Natural killer cell treated with Interleukin-12 subunit alpha and Interleukin-12 subunit beta and Interleukin-15 and Interleukin-18, amount 100 ng/mL, for 72 hours (primary cell): Measurements from ENCODE around the gene MRPS11. TPM values are rescaled to one million over a fixed set of nuclear protein-coding genes. Genes with fewer than 3 reads are reported as not detected.
"Not testable (repeated sequence)": the region's sequence is repeated elsewhere in the genome, so short reads cannot be mapped to it uniquely, and the experiment has no call there.

Experiments
- ATAC-seq, 2 donors: fragments of 150-1000 bp; cut with Tn5 transposase in 1 of 2; sonication (Bioruptor Pico), chemical (Tn5 transposase) in 1 of 2; 2 replicates each; pipeline ENCODE4 v1.10.0; 2021
- DNase-seq: peaks from one replicate; pipeline ENCODE4 v3.0.0; 2022; ENCODE audit warnings: low spot score
- H3K27ac Mint-ChIP-seq, 2 donors: 1 replicate in 1 of 2; 2 replicates in 1 of 2; pipeline ENCODE4 v1.8.0; 2022; ENCODE audit warnings: mixed read lengths in 2 of 2, mild to moderate bottlenecking in 1 of 2, moderate library complexity in 1 of 2
- H3K27me3 Mint-ChIP-seq, 2 donors: 1 replicate in 1 of 2; 2 replicates in 1 of 2; pipeline ENCODE4 v1.8.0; 2022; ENCODE audit warnings: mixed read lengths in 2 of 2
- H3K36me3 Mint-ChIP-seq: one replicate; pipeline ENCODE4 v1.8.0; 2022; ENCODE audit warnings: mixed read lengths
- H3K4me1 Mint-ChIP-seq, 2 donors: 1 replicate in 1 of 2; 2 replicates in 1 of 2; pipeline ENCODE4 v1.8.0; 2022; ENCODE audit warnings: low read depth in 2 of 2, mixed read lengths in 2 of 2, mild to moderate bottlenecking in 1 of 2
- H3K4me3 Mint-ChIP-seq: one replicate; pipeline ENCODE4 v1.8.0; 2022; ENCODE audit warnings: mixed read lengths
- H3K9me3 Mint-ChIP-seq: 2 replicates; pipeline ENCODE4 v1.8.0; 2022; ENCODE audit warnings: mixed read lengths
- total RNA-seq, 2 donors: library from RNA; stranded (reverse); gene quantifications; one replicate each; pipeline ENCODE4 v1.2.3, GENCODE V29; 2022

The MRPS11 gene
- total RNA-seq, 2 donors from 2014 or later: 58.1 to 69.0 TPM

DNA sequence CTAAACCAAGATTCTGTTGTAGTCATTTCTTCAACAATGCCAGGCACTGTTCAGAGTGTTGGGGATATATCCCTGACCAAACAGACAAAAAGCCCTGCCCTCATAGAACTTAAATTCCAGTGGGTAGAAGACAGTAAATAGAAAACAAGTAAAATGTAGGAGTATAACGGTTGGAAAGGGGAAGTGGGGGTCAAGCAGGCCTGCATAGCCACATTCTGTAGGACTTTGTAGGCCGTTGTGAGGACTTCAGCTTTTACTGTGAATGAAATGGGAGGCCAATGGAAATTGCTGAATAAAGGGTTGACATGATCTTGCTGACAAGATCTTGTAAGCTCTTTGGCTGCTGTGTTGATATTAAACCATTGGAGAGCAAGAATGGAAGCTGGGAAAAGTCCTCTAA is 1.8 kb downstream of the MRPS11 start:
- H3K27ac Mint-ChIP-seq: no peak overlapping the region

GRCh38 chr15:88470625-88471372 is 3.3 kb downstream of the MRPS11 start:
- Mint-ChIP-seq H3K36me3 (peaks cover 10% of the 10 kb centered on the region), H3K4me1 (peaks cover 22 to 30% of the 10 kb centered on the region in 2 donors), H3K27ac (no peak overlapping the region), H3K4me3 (no peak overlapping the region), H3K9me3 (no peaks in the 10 kb centered on the region), H3K27me3 (no peaks in the 10 kb centered on the region)
- ATAC-seq (no peak), DNase-seq (no peak)

More for the DNA sequence above, 1.8 kb downstream of the MRPS11 start:
- Mint-ChIP-seq H3K9me3 (no peaks in the 10 kb centered on the region), H3K27me3 (no peaks in the 10 kb centered on the region), H3K4me1 (peaks cover 26 to 41% of the 10 kb centered on the region in 2 donors), H3K36me3 (peaks cover 20% of the 10 kb centered on the region), H3K4me3 (no peak overlapping the region)
- ATAC-seq (no peak), DNase-seq (no peak)

- peaks cover 14% of the 10 kb centered on the region for H3K36me3 Mint-ChIP-seq
- DNase-seq: no peak
- H3K9me3 Mint-ChIP-seq: no peaks in the 10 kb centered on the region
- ATAC-seq: no peak
- H3K27ac Mint-ChIP-seq: peak overlapping the region in 1 of 2 donors; percentile 47
- H3K4me3 Mint-ChIP-seq: peak overlapping the region; percentile 50
- H3K27me3 Mint-ChIP-seq: no peaks in the 10 kb centered on the region
- peaks cover 13 to 19% of the 10 kb centered on the region in 2 donors for H3K4me1 Mint-ChIP-seq
Observed at GRCh38 chr15:88472225-88472624, 4.7 kb downstream of the MRPS11 start.

GRCh38 chr15:88473661-88474293 is 6.3 kb downstream of the MRPS11 start:
- Mint-ChIP-seq H3K36me3 (peaks cover 15% of the 10 kb centered on the region), H3K4me1 (peaks cover 5 to 12% of the 10 kb centered on the region in 2 donors)
- DNase-seq, ATAC-seq, H3K9me3 Mint-ChIP-seq, H3K4me3 Mint-ChIP-seq, H3K27ac Mint-ChIP-seq, H3K27me3 Mint-ChIP-seq: not testable (repeated sequence)

GRCh38 chr15:88476635-88477060 is 9.1 kb downstream of the MRPS11 start:
- H3K4me1 Mint-ChIP-seq: peaks cover 5 to 11% of the 10 kb centered on the region in 2 donors
- DNase-seq: no peak
- no peaks in the 10 kb centered on the region for H3K27me3 Mint-ChIP-seq
- H3K4me3 Mint-ChIP-seq: no peak overlapping the region
- peaks cover 18% of the 10 kb centered on the region for H3K36me3 Mint-ChIP-seq
- ATAC-seq: no peak
- H3K9me3 Mint-ChIP-seq: no peaks in the 10 kb centered on the region
- no peak overlapping the region for H3K27ac Mint-ChIP-seq

DNA sequence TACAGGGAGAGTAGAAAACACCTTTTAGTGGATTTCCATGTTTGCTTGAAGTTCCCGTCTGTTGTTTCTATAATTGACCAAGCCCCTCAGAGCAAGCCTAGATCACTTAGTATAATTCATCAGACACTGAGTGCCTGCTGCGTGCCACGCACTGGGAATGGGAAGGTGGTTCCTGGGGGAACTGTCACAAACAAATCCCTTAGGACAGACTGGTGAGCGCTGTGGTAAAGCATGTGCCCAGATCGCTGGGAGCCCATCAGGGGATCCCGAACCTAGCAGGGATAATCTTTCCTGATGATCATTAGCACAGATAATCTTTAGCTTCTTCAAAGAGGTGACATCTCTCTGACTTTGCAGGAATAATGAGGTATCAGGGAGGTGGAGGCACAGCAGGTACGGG is 9.6 kb downstream of the MRPS11 start:
- H3K36me3 Mint-ChIP-seq: peaks cover 13% of the 10 kb centered on the region

GRCh38 chr15:88477904-88478303 is 10.4 kb downstream of the MRPS11 start:
- Mint-ChIP-seq H3K27ac (no peak overlapping the region), H3K9me3 (no peaks in the 10 kb centered on the region), H3K4me1 (no peaks in the 10 kb centered on the region), H3K27me3 (no peaks in the 10 kb centered on the region), H3K36me3 (peaks cover 10% of the 10 kb centered on the region), H3K4me3 (no peak overlapping the region)
- no peak for ATAC-seq
- DNase-seq: no peak

More for the DNA sequence above, 9.6 kb downstream of the MRPS11 start:
- Mint-ChIP-seq H3K27me3 (no peaks in the 10 kb centered on the region), H3K27ac (no peak overlapping the region), H3K4me1 (peaks cover 1 to 6% of the 10 kb centered on the region in 2 donors), H3K4me3 (no peak overlapping the region), H3K9me3 (no peaks in the 10 kb centered on the region)
- DNase-seq (no peak), ATAC-seq (no peak)

DNA sequence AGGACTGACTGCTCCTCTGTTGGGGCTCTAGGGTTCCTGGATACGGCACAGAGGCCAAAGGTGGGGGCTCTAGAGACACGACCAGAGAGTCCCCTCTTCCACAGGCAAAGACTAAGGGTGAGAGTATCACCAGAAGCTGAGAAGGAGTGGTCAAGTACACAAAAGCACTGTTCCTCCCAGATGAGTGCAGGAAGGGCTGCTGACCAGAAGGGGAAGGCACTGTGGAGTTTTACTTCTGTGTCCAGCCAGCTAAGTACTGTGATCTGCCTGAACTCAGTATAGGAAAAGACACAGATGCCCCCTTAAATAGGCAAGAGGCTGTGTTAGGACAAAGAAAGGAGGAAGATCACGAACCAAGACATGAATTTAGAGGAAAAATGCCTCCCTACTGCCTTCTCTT is 11.7 kb downstream of the MRPS11 start:
- Mint-ChIP-seq H3K4me1 (no peaks in the 10 kb centered on the region), H3K27me3 (no peaks in the 10 kb centered on the region), H3K9me3 (no peaks in the 10 kb centered on the region), H3K36me3 (peaks cover 10% of the 10 kb centered on the region), H3K4me3 (no peak overlapping the region), H3K27ac (no peak overlapping the region)
- ATAC-seq (no peak), DNase-seq (no peak)

GRCh38 chr15:88480981-88481380 is 13.5 kb downstream of the MRPS11 start:
- H3K9me3 Mint-ChIP-seq: no peaks in the 10 kb centered on the region
- DNase-seq: no peak
- no peak overlapping the region for H3K27ac Mint-ChIP-seq
- H3K4me1 Mint-ChIP-seq: no peaks in the 10 kb centered on the region
- H3K27me3 Mint-ChIP-seq: no peaks in the 10 kb centered on the region
- ATAC-seq: no peak
- peaks cover 10% of the 10 kb centered on the region for H3K36me3 Mint-ChIP-seq
- no peak overlapping the region for H3K4me3 Mint-ChIP-seq

- ATAC-seq (no peak), DNase-seq (no peak)
- no peaks in the 10 kb centered on the region for H3K27me3 Mint-ChIP-seq
- no peak overlapping the region for H3K4me3 Mint-ChIP-seq
- peaks cover 5% of the 10 kb centered on the region for H3K36me3 Mint-ChIP-seq
- H3K27ac Mint-ChIP-seq: no peak overlapping the region
- peaks cover 0 to 2% of the 10 kb centered on the region in 2 donors for H3K4me1 Mint-ChIP-seq
- no peaks in the 10 kb centered on the region for H3K9me3 Mint-ChIP-seq
Observed at GRCh38 chr15:88482263-88482662, 14.8 kb downstream of the MRPS11 start.

GRCh38 chr15:88484682-88485331 is 17.3 kb downstream of the MRPS11 start:
- H3K27ac Mint-ChIP-seq: no peak overlapping the region
- H3K4me3 Mint-ChIP-seq: no peak overlapping the region
- ATAC-seq (no peak), DNase-seq (no peak)
- H3K27me3 Mint-ChIP-seq: no peaks in the 10 kb centered on the region
- H3K4me1 Mint-ChIP-seq: peaks cover 0 to 4% of the 10 kb centered on the region in 2 donors
- H3K36me3 Mint-ChIP-seq: no peaks in the 10 kb centered on the region
- no peaks in the 10 kb centered on the region for H3K9me3 Mint-ChIP-seq

GRCh38 chr15:88487178-88487795 is 19.8 kb downstream of the MRPS11 start:
- ATAC-seq: no peak
- Mint-ChIP-seq H3K36me3 (no peaks in the 10 kb centered on the region), H3K4me3 (no peak overlapping the region), H3K27me3 (no peaks in the 10 kb centered on the region), H3K9me3 (no peaks in the 10 kb centered on the region), H3K4me1 (peaks cover 0 to 4% of the 10 kb centered on the region in 2 donors), H3K27ac (no peak overlapping the region)
- no peak for DNase-seq

- H3K27ac Mint-ChIP-seq: no peak overlapping the region
- no peak overlapping the region for H3K4me3 Mint-ChIP-seq
- no peaks in the 10 kb centered on the region for H3K36me3 Mint-ChIP-seq
- no peaks in the 10 kb centered on the region for H3K27me3 Mint-ChIP-seq
- no peak for DNase-seq
- peaks cover 0 to 4% of the 10 kb centered on the region in 2 donors for H3K4me1 Mint-ChIP-seq
- no peak for ATAC-seq
- H3K9me3 Mint-ChIP-seq: no peaks in the 10 kb centered on the region
Observed at GRCh38 chr15:88487796-88488523, 20.5 kb downstream of the MRPS11 start.
